Muscle of back (tissue), 11 donors: ENCODE results near the gene ADK. TPM values are rescaled to one million over a fixed set of nuclear protein-coding genes. Genes with fewer than 3 reads are reported as not detected.
A peak's percentile ranks its signal among the peaks of the same experiment; 100 is the strongest.

Experiments
- DNase-seq, 3 donors: peaks; one replicate each; pipeline versions ENCODE4 v3.0.0 to v3.0.0-alpha.2; 2013
- polyA plus RNA-seq, 10 donors: library from polyadenylated mRNA; unstranded; fragments of 120-200 nt; gene quantifications; one replicate each; pipeline ENCODE4 v1.2.1, GENCODE V29; 2013; ENCODE audit not compliant: insufficient read length in 10 of 10

The ADK gene
- polyA plus RNA-seq, 10 donors = 29.7 to 39.6 (median 34.0) TPM

DNA sequence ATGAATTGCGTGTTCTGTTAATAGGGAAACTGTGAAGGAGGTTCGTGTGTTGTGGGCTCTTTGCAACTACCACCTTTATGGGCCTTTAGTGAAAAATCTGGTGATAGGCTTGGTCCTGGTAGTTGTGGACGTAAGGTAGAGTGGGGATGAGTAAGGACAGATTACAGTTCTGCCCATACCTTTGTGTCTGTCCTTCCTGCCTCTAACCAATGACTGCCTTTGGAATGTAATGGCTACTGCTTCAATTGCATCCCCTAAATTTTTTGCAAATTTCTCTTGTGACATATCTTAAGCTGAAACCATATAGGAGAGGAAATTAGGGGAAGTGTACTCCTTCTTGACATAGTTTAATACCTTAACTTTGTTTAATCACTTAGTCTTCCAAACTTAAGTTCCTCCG is 82.3 kb downstream of the ADK start:
- DNase-seq = no peak

DNA sequence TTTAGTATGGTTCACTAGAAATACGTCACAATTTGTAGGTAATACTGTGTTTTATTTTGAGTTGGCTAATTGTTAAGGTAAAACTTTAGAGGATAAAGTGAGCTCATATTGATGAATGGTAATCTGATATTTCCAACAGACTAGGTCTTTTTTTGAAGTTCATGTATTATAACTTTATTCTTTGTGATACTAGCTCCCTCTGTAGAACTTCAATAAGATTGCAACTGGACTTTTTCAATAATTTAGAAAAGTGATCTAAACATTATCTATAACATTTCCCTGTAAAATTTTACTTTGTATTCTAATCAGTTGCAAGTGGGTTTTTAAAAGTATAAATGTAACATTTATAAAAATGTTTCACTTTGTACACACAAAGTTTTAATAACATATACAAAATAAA is 83.5 kb downstream of the ADK start:
- DNase-seq = peak in 1 of 3 donors; percentile 16

GRCh38 chr10:74238031-74238431 is 87.0 kb downstream of the ADK start:
- no peak for DNase-seq

- no peak for DNase-seq
These were observed 87.5 kb downstream of the ADK start for GRCh38 chr10:74238516-74238915.

DNA sequence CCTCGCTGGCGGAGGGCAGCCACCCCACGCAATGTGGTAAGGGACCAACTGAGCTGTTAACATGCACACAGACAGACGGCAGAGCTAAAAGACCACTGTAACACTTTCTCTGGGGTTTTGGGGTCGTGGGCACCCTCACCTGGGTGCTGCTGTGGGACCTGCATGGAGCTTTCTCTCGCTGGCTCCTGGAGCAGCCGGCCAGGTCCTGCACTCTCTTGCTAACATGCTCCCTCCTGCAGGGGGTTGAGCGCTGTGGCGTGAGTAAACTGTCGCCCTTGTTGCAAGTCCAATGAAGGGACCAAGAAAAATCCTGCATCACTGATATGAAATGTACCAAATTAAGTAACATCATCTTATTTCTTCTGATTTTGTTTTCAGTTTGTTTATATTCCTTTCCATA is 92.0 kb downstream of the ADK start:
- DNase-seq = no peak

GRCh38 chr10:74244097-74244685 is 93.2 kb downstream of the ADK start:
- peak; percentile 43 to 71 (median 64) for DNase-seq

- no peak for DNase-seq
These were observed 93.8 kb downstream of the ADK start for GRCh38 chr10:74244807-74245206.

DNA sequence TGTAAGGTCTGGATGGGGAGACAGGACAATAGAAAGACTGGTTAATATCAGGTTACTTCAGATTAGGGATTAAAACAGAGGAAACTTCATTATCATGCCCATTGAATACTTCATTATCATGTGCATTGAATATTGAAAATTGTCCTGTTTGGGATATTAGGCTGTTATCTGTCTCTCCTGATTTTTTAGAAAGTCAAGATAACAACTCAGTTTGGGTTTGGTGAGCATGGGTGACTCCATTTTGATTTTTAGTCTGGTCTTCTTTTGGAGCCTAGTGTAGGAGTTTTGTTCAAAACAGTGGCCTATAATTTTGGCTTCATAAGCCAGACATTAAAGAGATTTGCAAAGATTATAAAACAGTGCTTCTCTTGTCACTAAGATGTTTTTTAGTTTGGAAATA is 95.5 kb downstream of the ADK start:
- no peak for DNase-seq

GRCh38 chr10:74249865-74250264 is 98.8 kb downstream of the ADK start:
- DNase-seq = no peak

- DNase-seq = no peak
These were observed 104.2 kb downstream of the ADK start for GRCh38 chr10:74255214-74255613.

DNA sequence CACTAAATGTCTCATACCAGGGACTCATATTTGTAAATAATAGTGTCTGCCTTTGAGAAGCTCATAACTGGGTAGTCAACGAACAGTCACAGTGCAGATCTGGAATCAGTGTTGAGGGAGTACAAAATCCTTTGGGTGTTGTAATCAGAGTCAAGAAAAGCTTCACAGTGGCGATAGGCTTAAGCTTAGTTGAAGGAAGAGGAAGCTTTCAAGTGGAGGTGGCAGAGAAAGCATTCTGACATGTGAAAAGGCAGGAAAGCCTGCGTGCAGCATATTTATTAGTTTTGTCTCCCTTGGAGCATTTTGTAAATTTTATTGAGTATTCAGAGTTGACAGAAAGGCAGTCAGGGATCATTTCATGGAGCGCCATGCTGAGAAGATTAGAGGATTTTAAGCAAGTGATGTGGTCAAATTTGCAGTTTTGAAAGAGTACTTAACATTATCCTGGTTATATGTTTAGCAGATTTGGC is 104.9 kb downstream of the ADK start:
- no peak for DNase-seq

DNA sequence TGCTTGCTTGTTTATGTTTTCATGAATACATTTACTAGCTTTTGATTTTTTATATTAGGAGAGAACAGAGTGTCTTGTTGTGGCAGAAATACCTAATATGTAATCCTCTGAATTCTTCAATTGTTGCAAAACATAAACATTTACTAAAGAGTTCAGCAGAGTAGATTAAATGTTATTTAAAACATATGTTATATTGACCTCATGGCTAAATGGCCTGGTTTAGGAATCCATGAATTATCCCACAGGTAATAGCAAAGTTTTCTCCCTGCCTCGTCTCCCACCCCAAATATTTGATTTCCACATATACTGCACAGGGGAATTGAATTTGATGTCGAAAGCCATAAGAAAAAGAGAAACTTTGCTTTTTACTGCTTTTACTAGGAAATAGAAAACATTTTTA is 111.8 kb downstream of the ADK start:
- no peak for DNase-seq

- no peak for DNase-seq
These were observed 113.0 kb downstream of the ADK start for GRCh38 chr10:74263996-74264395.

DNA sequence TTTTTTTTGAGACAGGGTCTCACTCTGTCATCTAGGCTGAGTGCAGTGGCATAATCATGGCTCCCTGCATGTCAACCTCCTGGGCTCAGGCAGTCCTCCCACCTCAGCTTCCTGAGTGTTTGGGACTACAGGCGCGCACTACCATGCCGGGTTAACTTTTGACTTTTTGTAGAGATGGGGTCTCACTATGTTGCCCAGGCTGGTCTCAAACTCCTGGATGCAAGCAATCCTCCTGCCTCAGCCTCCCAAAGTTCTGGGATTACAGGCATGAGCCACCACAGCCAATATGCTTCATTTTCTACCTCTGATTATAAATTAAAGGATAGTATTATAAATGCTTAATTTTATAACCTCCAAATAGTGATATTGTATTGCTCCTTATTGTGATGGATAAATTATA is 121.3 kb downstream of the ADK start:
- no peak for DNase-seq

- DNase-seq = no peak
These were observed 124.8 kb downstream of the ADK start for GRCh38 chr10:74275755-74276290.

DNA sequence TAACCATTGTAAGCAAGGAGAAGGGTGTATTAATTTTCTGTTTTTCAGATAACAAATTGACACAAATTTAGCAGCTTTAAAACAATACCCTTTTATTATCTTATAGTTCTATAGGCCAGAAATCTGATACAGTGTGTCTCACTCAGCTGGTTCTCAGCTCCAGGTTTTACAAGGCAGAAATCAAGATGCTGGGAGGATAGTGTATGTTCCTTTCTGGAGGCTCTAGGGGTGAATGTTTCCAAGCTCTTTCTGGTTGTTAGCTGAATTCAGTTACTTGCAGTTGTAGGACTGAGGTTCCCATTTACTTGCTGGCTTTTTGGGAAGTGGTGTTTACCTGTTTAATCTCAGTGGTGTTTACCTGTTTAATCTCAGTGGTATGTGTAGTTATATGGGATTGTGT is 125.4 kb downstream of the ADK start:
- DNase-seq = no peak

DNA sequence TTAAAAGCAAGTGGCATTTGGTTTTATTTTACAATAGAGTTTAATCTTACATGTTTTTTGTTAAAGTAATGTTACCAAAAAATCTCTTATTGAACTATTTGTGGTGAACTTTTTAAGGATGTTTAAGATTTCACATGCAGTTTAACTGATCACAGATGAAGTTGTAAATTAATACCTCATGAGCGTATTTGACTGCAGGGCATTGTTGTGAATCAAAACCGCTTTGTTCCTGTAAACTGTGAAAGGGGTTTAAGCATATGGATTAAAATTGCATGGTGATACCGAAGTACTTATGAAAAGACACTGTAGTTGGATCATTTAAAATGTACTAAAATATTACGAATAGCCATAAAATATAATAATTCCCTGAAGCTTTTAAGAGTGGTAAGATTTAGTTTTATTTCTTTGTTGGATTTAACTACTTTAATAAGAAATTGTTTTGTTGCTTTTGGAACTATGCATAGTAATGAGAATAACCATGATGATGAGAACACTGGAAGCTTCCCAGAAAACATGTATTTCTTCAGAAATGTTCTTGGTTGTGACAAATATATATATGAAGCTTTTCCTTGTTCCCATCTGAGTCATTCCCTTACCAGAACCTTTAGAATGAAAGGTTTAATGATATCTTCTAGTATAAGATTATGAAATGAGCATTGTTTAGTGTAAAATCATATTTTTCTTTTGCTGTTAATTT is 131.3 kb downstream of the ADK start:
- peak in 2 of 3 donors; percentile 26 to 35 for DNase-seq

- DNase-seq = peak in 1 of 3 donors; percentile 12
These were observed 131.8 kb downstream of the ADK start for GRCh38 chr10:74282848-74283210.

- DNase-seq = no peak
These were observed 138.2 kb downstream of the ADK start for GRCh38 chr10:74289188-74289587.

DNA sequence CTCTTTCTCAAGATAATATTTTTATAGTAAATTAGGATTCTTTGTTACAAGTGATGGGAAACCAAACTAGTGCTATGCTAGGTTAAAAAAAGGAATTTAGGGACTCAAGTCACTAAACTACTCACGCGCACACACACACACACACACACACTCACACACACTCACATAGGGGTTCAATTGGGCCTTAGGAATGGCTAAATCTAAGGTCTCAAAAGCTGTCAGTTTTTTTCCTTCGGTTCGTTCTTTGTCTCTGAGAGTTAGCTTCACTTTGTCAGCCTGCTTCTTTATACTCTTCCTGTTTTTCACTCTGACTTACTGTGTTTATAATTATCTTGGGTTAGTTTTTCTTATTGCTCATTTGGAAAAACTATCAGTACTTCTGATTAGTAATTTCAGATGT is 138.9 kb downstream of the ADK start:
- DNase-seq = no peak

DNA sequence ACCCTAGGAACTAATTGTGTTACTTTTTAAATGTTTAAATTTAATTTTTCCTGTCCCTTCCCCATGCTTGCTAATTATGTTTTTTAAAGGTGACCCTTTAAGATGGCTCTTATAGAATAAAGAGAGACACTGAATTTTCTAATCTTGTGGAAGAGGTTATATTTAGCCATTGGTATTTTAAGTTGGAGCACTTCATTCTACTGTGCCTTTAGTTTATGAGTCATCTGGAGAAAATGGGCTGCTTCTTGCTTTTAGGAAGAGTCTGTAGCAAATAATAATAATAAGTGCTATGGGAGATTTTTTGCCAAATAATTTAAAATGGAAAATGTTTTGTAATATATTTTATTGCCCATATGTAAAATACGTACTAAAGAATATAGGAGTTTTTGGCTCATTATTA is 139.7 kb downstream of the ADK start:
- peak in 1 of 3 donors; percentile 38 for DNase-seq

DNA sequence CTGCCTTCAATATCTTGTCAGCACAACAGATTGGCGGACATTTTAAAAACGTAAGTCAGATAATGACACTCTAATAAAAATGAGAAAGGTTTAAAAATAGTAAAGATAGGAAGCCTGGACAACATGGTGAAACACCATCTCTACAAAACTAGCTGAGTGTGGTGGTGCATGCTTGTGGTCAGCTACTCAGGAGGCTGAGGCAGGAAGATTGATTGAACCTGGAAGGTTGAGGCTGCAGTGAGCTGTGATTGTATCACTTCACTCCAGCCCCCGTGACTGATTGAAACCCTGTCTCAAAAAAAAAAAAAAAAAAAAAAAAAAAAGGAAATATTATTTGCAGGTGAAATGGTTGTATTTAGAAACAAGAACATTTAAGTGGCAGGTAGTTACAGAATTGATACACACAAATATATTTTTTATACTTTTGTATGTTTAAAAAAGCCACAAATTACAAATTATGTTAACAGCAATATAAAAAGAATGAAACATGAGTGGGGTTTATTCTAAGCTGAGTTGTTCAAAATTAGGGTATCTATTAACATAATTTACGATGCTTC is 141.9 kb downstream of the ADK start:
- DNase-seq = peak in 1 of 3 donors; percentile 59

DNA sequence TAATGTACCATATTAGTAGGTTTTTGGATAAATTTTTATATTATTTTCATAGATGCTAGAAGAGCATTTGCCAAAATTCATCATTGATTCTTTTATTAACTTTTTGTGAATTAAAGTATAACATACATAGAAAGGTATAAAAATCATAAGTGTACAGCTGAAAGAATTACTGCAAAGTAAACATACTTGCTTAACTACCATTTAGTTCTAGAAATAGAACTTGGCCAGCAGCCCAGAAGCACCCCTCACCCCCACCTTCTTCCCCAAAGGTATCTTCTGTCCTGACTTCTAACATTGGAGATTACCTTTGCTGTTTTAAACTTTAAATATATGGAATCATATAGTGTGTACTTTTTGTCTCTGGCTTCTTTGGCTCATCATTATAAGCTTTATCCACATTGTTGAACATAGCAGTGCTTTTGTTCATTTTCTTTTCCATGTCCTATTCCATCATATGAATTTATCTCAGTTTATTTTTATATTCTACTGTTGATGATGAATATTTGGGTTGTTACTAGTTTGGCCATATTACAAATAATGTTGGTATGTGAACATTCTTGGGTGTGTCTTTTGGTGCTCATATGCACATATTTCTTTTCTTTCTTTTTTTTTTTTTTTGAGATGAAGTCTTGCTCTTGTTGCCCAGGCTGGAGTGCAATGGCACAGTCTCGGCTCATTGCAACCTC is 142.8 kb downstream of the ADK start:
- peak in 2 of 3 donors; percentile 19 to 57 for DNase-seq
